Esophagus squamous epithelium (tissue), 4 donors: ENCODE measurements around the gene TMEM135.

Experiments used
- CTCF ChIP-seq, 6 experiments: fragments of 450-650 bp in 4 of 6; fragments of 200-600 bp in 2 of 6; sonication (generic) in 2 of 6; IDR thresholded peaks; one replicate each; pipeline ENCODE4 v1.5.1; 2016 to 2019; ENCODE audit warnings: antibody characterized with exemption in 6 of 6, mild to moderate bottlenecking in 4 of 6, moderate library complexity in 4 of 6
- POLR2A ChIP-seq, 4 donors: fragments of 450-650 bp; IDR thresholded peaks; one replicate each; pipeline ENCODE4 v1.6.1; 2017; ENCODE audit warnings: antibody characterized with exemption in 4 of 4, mild to moderate bottlenecking in 4 of 4, moderate library complexity in 3 of 4

- TF ChIP-seq CTCF (IDR thresholded peaks at IDR 0.05), result no peak
- no peak for TF ChIP-seq POLR2A (IDR thresholded peaks at IDR 0.05)
Observed at GRCh38 chr11:87141322-87141721, 103.6 kb downstream of the TMEM135 start.
